Osteoblast (primary cell): ENCODE results near the gene SCN9A. TPM values are rescaled to one million over a fixed set of nuclear protein-coding genes. Genes with fewer than 3 reads are reported as not detected.
A peak's percentile ranks its signal among the peaks of the same experiment; 100 is the strongest.

Source experiments
- DNase-seq: peaks from one replicate; pipeline ENCODE4 v3.0.0; 2011; ENCODE audit warnings: low spot score, mixed read lengths; ENCODE audit not compliant: insufficient read length; ENCODE audit errors: missing footprints
- H2AFZ ChIP-seq: 2 replicates; pipeline ENCODE4 v1.6.0; 2011; ENCODE audit warnings: mild to moderate bottlenecking, low read length
- H3K27ac ChIP-seq: 2 replicates; pipeline ENCODE4 v1.5.1; 2011; ENCODE audit warnings: mild to moderate bottlenecking, low read depth, low read length, moderate library complexity
- H3K27me3 ChIP-seq: 2 replicates; pipeline ENCODE4 v1.6.0; 2012; ENCODE audit warnings: mild to moderate bottlenecking, control low read depth, inconsistent platforms, low read length, moderate library complexity; ENCODE audit not compliant: insufficient read depth
- H3K36me3 ChIP-seq: 2 replicates; pipeline ENCODE4 v1.5.1; 2011; ENCODE audit warnings: mild to moderate bottlenecking, low read length, control low read depth, moderate library complexity; ENCODE audit not compliant: insufficient read depth
- H3K4me1 ChIP-seq: 2 replicates; pipeline ENCODE4 v1.5.1; 2011; ENCODE audit warnings: mild to moderate bottlenecking, low read length, control low read depth, moderate library complexity; ENCODE audit not compliant: insufficient read depth
- H3K4me2 ChIP-seq: 2 replicates; pipeline ENCODE4 v1.6.0; 2011; ENCODE audit warnings: mild to moderate bottlenecking, low read length; ENCODE audit not compliant: insufficient read depth
- H3K4me3 ChIP-seq: fragments of 200-600 bp; sonication (generic); 3 replicates; pipeline ENCODE4 v1.5.1; 2012; ENCODE audit warnings: mild to moderate bottlenecking, low read length, inconsistent platforms; ENCODE audit not compliant: insufficient read depth
- H3K79me2 ChIP-seq: 2 replicates; pipeline ENCODE4 v1.6.0; 2012; ENCODE audit warnings: mild to moderate bottlenecking, low read length, control low read depth, inconsistent platforms; ENCODE audit not compliant: insufficient read depth
- H3K9me3 ChIP-seq: 2 replicates; pipeline ENCODE4 v1.5.1; 2011; ENCODE audit warnings: low read depth, low read length, control low read depth
- H4K20me1 ChIP-seq: 2 replicates; pipeline ENCODE4 v1.6.0; 2012; ENCODE audit warnings: mild to moderate bottlenecking, low read length, control low read depth; ENCODE audit not compliant: insufficient read depth
- total RNA-seq: library from RNA; depleted of rRNA; stranded (reverse); fragments of >200 nt; gene quantifications from 2 replicates; pipeline ENCODE4 v1.2.3, GENCODE V29; 2012
- TF ChIP-seq, protein P1 (sequence below): IDR thresholded peaks from 2 replicates; pipeline ENCODE4 v1.5.1; 2011; ENCODE audit warnings: mild to moderate bottlenecking, low read depth, low read length, moderate library complexity; ENCODE audit errors: extremely low read depth

SCN9A gene
- total RNA-seq, 1 donor: 1.8 TPM

GRCh38 chr2:166184789-166185188 lies 191.0 kb downstream of the SCN9A start:
- Histone ChIP-seq H3K27me3 (no peaks in the 10 kb centered on the region), H3K4me1 (no peaks in the 10 kb centered on the region), H3K36me3 (no peaks in the 10 kb centered on the region), H2AFZ (no peak overlapping the region), H3K4me3 (no peak overlapping the region), H4K20me1 (no peaks in the 10 kb centered on the region), H3K27ac (no peak overlapping the region), H3K4me2 (no peak overlapping the region), H3K9me3 (no peaks in the 10 kb centered on the region), H3K79me2 (no peaks in the 10 kb centered on the region)
- TF ChIP-seq, protein P1, sequence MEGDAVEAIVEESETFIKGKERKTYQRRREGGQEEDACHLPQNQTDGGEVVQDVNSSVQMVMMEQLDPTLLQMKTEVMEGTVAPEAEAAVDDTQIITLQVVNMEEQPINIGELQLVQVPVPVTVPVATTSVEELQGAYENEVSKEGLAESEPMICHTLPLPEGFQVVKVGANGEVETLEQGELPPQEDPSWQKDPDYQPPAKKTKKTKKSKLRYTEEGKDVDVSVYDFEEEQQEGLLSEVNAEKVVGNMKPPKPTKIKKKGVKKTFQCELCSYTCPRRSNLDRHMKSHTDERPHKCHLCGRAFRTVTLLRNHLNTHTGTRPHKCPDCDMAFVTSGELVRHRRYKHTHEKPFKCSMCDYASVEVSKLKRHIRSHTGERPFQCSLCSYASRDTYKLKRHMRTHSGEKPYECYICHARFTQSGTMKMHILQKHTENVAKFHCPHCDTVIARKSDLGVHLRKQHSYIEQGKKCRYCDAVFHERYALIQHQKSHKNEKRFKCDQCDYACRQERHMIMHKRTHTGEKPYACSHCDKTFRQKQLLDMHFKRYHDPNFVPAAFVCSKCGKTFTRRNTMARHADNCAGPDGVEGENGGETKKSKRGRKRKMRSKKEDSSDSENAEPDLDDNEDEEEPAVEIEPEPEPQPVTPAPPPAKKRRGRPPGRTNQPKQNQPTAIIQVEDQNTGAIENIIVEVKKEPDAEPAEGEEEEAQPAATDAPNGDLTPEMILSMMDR: no peak
- DNase-seq: no peak

- Histone ChIP-seq H2AFZ (no peak overlapping the region), H3K27me3 (no peaks in the 10 kb centered on the region), H3K4me1 (no peaks in the 10 kb centered on the region), H4K20me1 (no peaks in the 10 kb centered on the region), H3K27ac (no peak overlapping the region), H3K4me2 (peak overlapping the region; percentile 29), H3K79me2 (no peaks in the 10 kb centered on the region), H3K9me3 (no peaks in the 10 kb centered on the region), H3K4me3 (no peak overlapping the region), H3K36me3 (no peaks in the 10 kb centered on the region)
- DNase-seq: no peak
- TF ChIP-seq, protein P1: peak; percentile 26
These were observed 194.0 kb downstream of the SCN9A start for GRCh38 chr2:166181813-166182154.

- no peaks in the 10 kb centered on the region for H3K4me1 ChIP-seq
- H3K27ac ChIP-seq: no peak overlapping the region
- H4K20me1 ChIP-seq: no peaks in the 10 kb centered on the region
- DNase-seq: peak; percentile 45
- no peaks in the 10 kb centered on the region for H3K27me3 ChIP-seq
- H2AFZ ChIP-seq: peak overlapping the region; percentile 54
- no peak overlapping the region for H3K4me3 ChIP-seq
- H3K9me3 ChIP-seq: no peaks in the 10 kb centered on the region
- no peaks in the 10 kb centered on the region for H3K36me3 ChIP-seq
- H3K79me2 ChIP-seq: no peaks in the 10 kb centered on the region
- H3K4me2 ChIP-seq: peak overlapping the region; percentile 29
- TF ChIP-seq, protein P1: peak; percentile 67
These were observed 194.6 kb downstream of the SCN9A start for GRCh38 chr2:166180951-166181812.

GRCh38 chr2:166179201-166179600 lies 196.5 kb downstream of the SCN9A start:
- H4K20me1 ChIP-seq: no peaks in the 10 kb centered on the region
- no peak overlapping the region for H3K4me3 ChIP-seq
- H3K4me1 ChIP-seq: no peaks in the 10 kb centered on the region
- H3K9me3 ChIP-seq: no peaks in the 10 kb centered on the region
- DNase-seq: peak; percentile 17
- no peaks in the 10 kb centered on the region for H3K36me3 ChIP-seq
- TF ChIP-seq, protein P1: peak; percentile 50
- H2AFZ ChIP-seq: peak overlapping the region; percentile 28
- H3K79me2 ChIP-seq: no peaks in the 10 kb centered on the region
- no peaks in the 10 kb centered on the region for H3K27me3 ChIP-seq
- no peak overlapping the region for H3K4me2 ChIP-seq
- no peak overlapping the region for H3K27ac ChIP-seq
